Measurements from ENCODE around the gene SLC2A9.

The SLC2A9 gene

DNA sequence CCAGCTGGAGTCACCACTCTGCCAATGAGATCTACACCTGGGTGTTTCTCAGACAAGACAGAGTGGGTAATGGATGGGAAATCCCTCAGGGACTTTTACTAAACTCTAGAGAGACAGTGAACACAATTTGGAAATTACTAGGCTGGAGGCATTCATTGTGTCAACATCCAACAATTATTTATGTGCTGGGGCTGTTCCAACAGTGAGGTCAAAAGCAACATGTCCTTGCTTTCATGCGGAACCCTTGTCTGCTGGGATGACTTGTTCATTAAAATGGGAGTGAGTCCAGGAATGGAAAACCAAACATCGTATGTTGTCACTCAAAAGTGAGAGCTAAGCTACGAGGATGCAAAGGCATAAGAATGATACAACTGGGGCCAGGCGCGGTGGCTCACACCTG is 185.9 kb downstream of the SLC2A9 start:
- FAIRE-seq (no peak), DNase-seq (ENCODE audit: insufficient read length, low spot score) (no peak)
- TF ChIP-seq, protein P1, sequence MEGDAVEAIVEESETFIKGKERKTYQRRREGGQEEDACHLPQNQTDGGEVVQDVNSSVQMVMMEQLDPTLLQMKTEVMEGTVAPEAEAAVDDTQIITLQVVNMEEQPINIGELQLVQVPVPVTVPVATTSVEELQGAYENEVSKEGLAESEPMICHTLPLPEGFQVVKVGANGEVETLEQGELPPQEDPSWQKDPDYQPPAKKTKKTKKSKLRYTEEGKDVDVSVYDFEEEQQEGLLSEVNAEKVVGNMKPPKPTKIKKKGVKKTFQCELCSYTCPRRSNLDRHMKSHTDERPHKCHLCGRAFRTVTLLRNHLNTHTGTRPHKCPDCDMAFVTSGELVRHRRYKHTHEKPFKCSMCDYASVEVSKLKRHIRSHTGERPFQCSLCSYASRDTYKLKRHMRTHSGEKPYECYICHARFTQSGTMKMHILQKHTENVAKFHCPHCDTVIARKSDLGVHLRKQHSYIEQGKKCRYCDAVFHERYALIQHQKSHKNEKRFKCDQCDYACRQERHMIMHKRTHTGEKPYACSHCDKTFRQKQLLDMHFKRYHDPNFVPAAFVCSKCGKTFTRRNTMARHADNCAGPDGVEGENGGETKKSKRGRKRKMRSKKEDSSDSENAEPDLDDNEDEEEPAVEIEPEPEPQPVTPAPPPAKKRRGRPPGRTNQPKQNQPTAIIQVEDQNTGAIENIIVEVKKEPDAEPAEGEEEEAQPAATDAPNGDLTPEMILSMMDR (IDR thresholded peaks at IDR 0.05; ENCODE audit: insufficient read depth, missing control alignments) = no peak

DNA sequence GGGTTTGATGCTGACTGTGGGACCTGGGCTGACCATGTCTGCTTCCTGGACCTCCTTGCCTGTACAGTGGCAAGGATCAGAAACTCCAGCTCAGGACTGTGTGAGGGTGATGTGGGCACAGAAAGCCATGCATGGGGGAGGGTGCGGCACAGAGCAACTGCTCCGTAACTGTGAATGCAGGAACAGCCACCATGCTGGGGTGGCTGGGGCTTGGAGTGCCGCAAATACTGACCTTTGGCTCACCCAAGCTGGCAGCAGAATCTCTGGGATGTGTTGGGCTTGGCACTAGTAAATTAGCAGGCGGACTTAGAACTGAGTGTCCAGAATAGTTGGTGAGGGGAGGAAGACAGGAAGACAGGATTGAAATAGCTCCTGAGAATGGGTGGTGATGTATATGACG is 187.9 kb downstream of the SLC2A9 start:
- DNase-seq (ENCODE audit: insufficient read length, low spot score) (no peak), FAIRE-seq (no peak)
- TF ChIP-seq, protein P1 (IDR thresholded peaks at IDR 0.05; ENCODE audit: insufficient read depth, missing control alignments) = no peak

DNA sequence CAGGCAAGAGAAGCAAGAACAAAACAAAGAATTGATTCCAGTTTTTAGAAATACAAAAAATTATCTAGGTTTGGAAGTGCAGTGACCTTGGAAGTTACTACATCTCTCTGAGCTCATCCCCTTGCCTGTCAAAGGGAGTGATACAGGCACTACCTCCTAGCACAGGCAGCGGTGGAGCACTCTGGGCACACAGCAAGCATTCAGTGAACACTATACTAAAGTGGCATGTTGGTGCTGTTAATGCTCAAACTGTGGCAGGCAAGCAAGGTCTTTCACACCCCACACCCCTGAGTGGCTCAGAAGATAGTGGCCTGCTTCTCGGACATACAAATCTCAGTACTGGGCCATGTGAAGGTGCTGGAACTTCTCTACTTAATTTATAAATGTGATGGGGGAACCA is 188.7 kb downstream of the SLC2A9 start:
- FAIRE-seq (no peak), DNase-seq (ENCODE audit: insufficient read length, low spot score) (no peak)
- TF ChIP-seq, protein P1 (IDR thresholded peaks at IDR 0.05; ENCODE audit: insufficient read depth, missing control alignments) = no peak

DNA sequence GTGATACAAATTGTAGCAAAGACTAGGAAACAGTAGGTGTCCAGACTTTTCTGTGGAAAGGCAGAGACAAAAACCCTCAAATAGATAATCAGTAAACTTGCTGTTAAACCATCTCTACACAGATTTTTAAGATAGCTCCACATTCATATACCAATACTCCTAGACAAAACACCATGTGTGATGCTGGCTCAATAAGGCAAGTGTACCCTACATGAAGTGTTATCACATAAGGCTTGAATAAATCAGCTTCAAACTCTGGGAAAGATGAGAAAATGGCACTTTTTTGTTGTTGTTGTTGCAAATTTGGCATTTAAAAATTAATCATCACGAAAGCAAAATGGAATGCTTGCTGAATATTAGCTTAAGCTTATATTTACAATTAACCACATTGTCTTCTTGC is 194.7 kb downstream of the SLC2A9 start:
- FAIRE-seq = no peak
- DNase-seq (ENCODE audit: insufficient read length, low spot score) = no peak
- TF ChIP-seq, protein P1 (IDR thresholded peaks at IDR 0.05; ENCODE audit: insufficient read depth, missing control alignments) = no peak

DNA sequence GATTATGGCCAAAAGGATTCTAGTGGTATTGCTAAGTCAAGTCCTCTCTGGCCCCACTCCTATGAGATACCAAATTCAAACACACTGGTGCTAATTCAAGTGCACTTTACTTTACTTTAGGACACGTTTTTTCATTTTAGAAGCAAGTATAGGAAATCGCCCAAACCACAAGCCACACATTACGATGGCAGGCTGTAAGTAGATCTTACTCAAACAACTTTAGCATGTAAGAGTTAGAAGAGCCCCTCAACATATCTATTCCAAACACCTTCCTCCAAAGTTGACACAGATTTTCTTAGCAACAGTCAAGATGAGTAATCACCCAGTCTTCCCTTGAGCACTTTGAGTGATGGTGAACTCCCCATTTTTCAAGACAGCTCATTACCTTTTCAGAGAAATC is 196.2 kb downstream of the SLC2A9 start:
- no peak for DNase-seq (ENCODE audit: insufficient read length, low spot score)
- no peak for FAIRE-seq
- TF ChIP-seq, protein P1 (IDR thresholded peaks at IDR 0.05; ENCODE audit: insufficient read depth, missing control alignments) = no peak

DNA sequence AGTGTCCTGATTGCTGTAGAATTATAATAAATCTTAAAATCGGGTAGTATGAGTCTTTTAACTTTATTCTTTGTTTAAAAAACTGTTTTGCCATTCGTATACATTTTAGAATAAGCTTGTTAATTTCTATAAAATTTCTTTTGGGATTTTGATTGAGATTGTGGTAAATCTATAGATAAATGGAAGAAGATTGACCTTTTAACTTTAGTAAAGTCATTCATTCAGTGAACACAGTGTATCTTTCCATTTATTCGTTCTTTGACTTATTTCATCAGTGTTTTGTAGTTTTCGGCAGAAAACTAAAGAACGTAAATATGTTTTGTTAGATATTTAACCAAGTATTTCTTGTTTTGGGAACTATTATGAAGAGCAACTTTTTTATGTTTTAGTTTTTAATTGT is 201.0 kb downstream of the SLC2A9 start:
- TF ChIP-seq, protein P1 (IDR thresholded peaks at IDR 0.05; ENCODE audit: insufficient read depth, missing control alignments) = no peak
- FAIRE-seq = no peak
- DNase-seq (ENCODE audit: insufficient read length, low spot score) = no peak

DNA sequence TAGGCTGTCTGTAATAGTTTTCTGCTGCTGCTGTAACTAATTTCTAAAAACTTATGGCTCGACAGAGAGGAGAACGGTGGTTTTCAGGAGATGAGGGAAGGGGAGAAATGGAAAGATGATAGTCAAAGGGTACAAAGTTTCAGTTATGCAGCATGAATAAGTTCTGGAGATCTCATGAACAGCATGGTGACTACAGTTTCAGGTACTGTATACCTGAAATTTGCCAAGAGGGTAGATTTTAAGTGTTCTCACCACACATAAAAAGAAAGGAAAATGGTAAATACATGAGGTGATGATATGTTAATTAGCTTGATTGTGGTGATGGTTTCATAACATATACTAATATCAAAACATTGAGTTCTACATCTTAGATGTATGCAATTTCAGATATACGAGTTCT is 205.0 kb downstream of the SLC2A9 start:
- TF ChIP-seq, protein P1 (IDR thresholded peaks at IDR 0.05; ENCODE audit: insufficient read depth, missing control alignments) = no peak
- DNase-seq (ENCODE audit: insufficient read length, low spot score) (no peak), FAIRE-seq (no peak)
